OCI-LY7 (cell line): ENCODE data around the gene ATXN7L3. TPM values are rescaled to one million over a fixed set of nuclear protein-coding genes. Genes with fewer than 3 reads are reported as not detected.

Source experiments
- BruUV-seq: library from RNA; stranded (reverse); fragments of 400-500 nt; replicated peaks from 2 replicates; lab custom pipeline; 2021; lab: Mats Ljungman, UMichigan
- CTCF ChIA-PET: fragments of 300-600 bp; sonication (Branson Sonifier 250); formaldehyde crosslinking; loops from one replicate; lab custom pipeline; 2022; ENCODE audit warnings: antibody characterized with exemption; ENCODE audit not compliant: unreplicated experiment; lab: Charles Lee
- POLR2A ChIA-PET: fragments of 300-600 bp; sonication (Branson Sonifier 250); formaldehyde crosslinking; loops from one replicate; lab custom pipeline; 2022; ENCODE audit warnings: antibody characterized with exemption; lab: Charles Lee
- DNase-seq: peaks from one replicate; pipeline ENCODE4 v3.0.0-alpha.2; 2015; ENCODE audit warnings: low spot score
- H2AFZ ChIP-seq: fragments of 200-600 bp; sonication (generic), shearing (Covaris generic); 2 replicates; pipeline ENCODE4 v1.6.1; 2014; ENCODE audit warnings: mild to moderate bottlenecking, antibody characterized with exemption, low read length, moderate library complexity
- H3K27ac ChIP-seq: fragments of 200-600 bp; sonication (generic); 2 replicates; pipeline ENCODE4 v1.5.1; 2014; ENCODE audit warnings: mixed run types, low read depth, mild to moderate bottlenecking, moderate library complexity, low read length, inconsistent platforms; ENCODE audit not compliant: poor library complexity, severe bottlenecking
- H3K36me3 ChIP-seq: fragments of 200-600 bp; sonication (generic); 2 replicates; pipeline ENCODE4 v1.6.1; 2014; ENCODE audit warnings: mild to moderate bottlenecking, antibody characterized with exemption, low read length, moderate library complexity, mixed read lengths; ENCODE audit not compliant: insufficient read depth
- H3K4me1 ChIP-seq: fragments of 200-600 bp; sonication (generic); 2 replicates; pipeline ENCODE4 v1.5.1; 2014; ENCODE audit warnings: mild to moderate bottlenecking, low read length; ENCODE audit not compliant: insufficient read depth, poor library complexity, severe bottlenecking
- H3K4me2 ChIP-seq: fragments of 200-600 bp; sonication (generic); 2 replicates; pipeline ENCODE4 v1.6.1; 2014; ENCODE audit warnings: mild to moderate bottlenecking, low read length
- H3K4me3 ChIP-seq: fragments of 200-600 bp; sonication (generic); 2 replicates; pipeline ENCODE4 v1.5.1; 2014; ENCODE audit warnings: mild to moderate bottlenecking, low read depth, low read length; ENCODE audit not compliant: poor library complexity, severe bottlenecking
- H3K79me2 ChIP-seq: fragments of 200-600 bp; sonication (generic); 2 replicates; pipeline ENCODE4 v1.6.1; 2016; ENCODE audit warnings: low read depth, mild to moderate bottlenecking, low read length, moderate library complexity, mixed read lengths; ENCODE audit not compliant: insufficient read depth
- H3K9me2 ChIP-seq: fragments of 200-600 bp; sonication (generic); 2 replicates; pipeline ENCODE4 v1.6.1; 2016; ENCODE audit warnings: mild to moderate bottlenecking, low read length, mixed read lengths; ENCODE audit not compliant: insufficient read depth
- H3K9me3 ChIP-seq: fragments of 200-600 bp; sonication (generic); 2 replicates; pipeline ENCODE4 v1.6.1; 2014; ENCODE audit warnings: mild to moderate bottlenecking, mixed run types, low read length, mixed read lengths
- H4K20me1 ChIP-seq: fragments of 200-600 bp; sonication (generic); 2 replicates; pipeline ENCODE4 v1.6.1; 2014; ENCODE audit warnings: mild to moderate bottlenecking, antibody characterized with exemption, low read length, moderate library complexity, mixed read lengths; ENCODE audit not compliant: insufficient read depth
- CTCF ChIP-seq: fragments of 200-600 bp; sonication (generic); conservative IDR thresholded peaks from 2 replicates; pipeline ENCODE4 v1.5.1; 2014; ENCODE audit warnings: mild to moderate bottlenecking, antibody characterized with exemption, low read length, moderate library complexity, mixed read lengths
- EZH2phosphoT487 ChIP-seq: fragments of 200-600 bp; sonication (generic); IDR thresholded peaks from 2 replicates; pipeline ENCODE4 v1.6.1; 2018; ENCODE audit warnings: low read depth, borderline replicate concordance, mild to moderate bottlenecking, mixed run types, antibody characterized with exemption, low read length, moderate library complexity, mixed read lengths
- intact Hi-C: fragments of 100-400 bp; cut with micrococcal nuclease; formaldehyde crosslinking; loops from one replicate; pipeline ENCODE4 v1.10.0; 2022; ENCODE audit not compliant: unreplicated experiment
- total RNA-seq, 2 experiments: library from RNA; depleted of rRNA in 1 of 2; stranded (reverse); fragments of >200 nt in 1 of 2; shearing (Covaris generic) in 1 of 2; gene quantifications; 2 replicates each; pipeline ENCODE4 v1.2.3, GENCODE V29; 2014 to 2022

ATXN7L3 gene
- total RNA-seq, 2 experiments from 2014 or later: 57.7 to 106 TPM

DNA sequence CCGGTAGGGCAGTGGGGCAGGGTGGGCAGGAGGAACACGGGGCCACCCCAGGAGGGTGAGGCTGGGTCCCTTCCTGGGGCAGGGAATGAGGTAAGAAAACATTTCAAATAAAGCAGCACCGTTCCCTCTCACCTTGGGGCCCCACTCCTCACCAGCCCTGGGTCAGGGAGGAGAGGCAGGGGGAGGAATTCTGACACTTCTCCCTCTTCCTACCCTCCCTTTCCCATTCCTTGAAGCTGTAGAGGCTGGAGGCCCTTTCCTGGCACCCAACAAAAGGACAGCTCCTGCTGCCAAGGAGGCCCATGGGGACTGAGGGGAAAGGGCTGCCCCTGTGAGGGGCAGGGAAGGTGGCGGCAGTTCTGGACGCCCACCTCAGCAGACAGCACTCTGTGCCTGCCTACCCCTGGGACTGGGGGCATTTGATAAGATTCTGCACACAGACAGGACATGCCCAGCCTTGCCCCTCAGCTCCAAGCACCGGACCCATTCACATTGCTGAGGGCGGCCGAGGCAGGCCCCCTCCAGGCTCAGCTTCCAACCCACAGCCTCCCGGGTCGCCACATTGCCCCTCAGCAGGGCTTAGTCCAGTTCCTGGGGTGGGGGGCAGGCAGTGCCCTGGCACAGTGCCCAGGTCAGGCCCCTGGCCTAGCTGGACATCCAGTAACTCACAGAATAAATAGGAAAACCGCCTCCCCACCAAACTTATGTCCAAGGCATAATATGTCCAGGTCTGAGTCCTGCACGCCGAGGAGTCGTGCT is 6.2 kb downstream of the ATXN7L3 start:
- no peaks in the 10 kb centered on the region for H4K20me1 ChIP-seq
- peaks cover 82% of the 10 kb centered on the region for H3K36me3 ChIP-seq
- no peak for DNase-seq
- ChIA-PET CTCF (no interaction called here), POLR2A (no interaction called here)
- peaks cover 11% of the 10 kb centered on the region for H3K4me1 ChIP-seq
- intact Hi-C loops: no loop called here
- H3K4me2 ChIP-seq: no peak overlapping the region
- H3K9me3 ChIP-seq: no peaks in the 10 kb centered on the region
- no peak overlapping the region for H3K27ac ChIP-seq
- H3K9me2 ChIP-seq: no peaks in the 10 kb centered on the region
- TF ChIP-seq EZH2phosphoT487 (no peak), CTCF (no peak)
- BruUV-seq: no TSS peak
- peaks cover 18% of the 10 kb centered on the region for H3K79me2 ChIP-seq
- H2AFZ ChIP-seq: no peak overlapping the region
- H3K4me3 ChIP-seq: no peak overlapping the region

DNA sequence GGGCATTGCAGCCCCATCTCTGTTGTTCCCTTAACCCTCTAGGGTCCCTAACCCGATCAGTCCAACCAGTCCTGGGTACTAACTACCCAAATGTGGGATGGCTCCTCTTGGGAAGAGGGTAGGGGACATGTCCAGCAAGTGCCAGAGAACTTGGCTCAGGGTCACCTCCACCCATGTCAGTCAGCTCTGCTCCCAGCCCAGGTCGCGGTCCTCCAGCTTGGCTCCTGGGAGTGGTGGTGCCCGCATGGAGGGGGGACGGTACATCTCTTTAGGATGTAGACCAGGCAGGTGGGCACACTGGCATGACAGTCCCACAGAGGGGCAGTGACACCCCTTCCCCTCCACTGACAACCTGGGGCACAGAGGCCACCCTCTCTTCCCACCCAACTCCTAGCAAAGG is 6.9 kb downstream of the ATXN7L3 start:
- Histone ChIP-seq H3K4me1 (peaks cover 10% of the 10 kb centered on the region), H3K4me3 (no peak overlapping the region), H3K79me2 (peaks cover 13% of the 10 kb centered on the region; the same call in 1 of the 2 replicates), H3K9me3 (no peaks in the 10 kb centered on the region), H3K27ac (no peak overlapping the region), H3K36me3 (peaks cover 80% of the 10 kb centered on the region), H3K4me2 (no peak overlapping the region), H2AFZ (no peak overlapping the region), H3K9me2 (no peaks in the 10 kb centered on the region), H4K20me1 (no peaks in the 10 kb centered on the region)
- ChIA-PET POLR2A (no interaction called here), CTCF (no interaction called here)
- no peak for DNase-seq
- BruUV-seq: no TSS peak
- TF ChIP-seq CTCF: no peak
- no peak for TF ChIP-seq EZH2phosphoT487
- intact Hi-C loops: no loop called here

DNA sequence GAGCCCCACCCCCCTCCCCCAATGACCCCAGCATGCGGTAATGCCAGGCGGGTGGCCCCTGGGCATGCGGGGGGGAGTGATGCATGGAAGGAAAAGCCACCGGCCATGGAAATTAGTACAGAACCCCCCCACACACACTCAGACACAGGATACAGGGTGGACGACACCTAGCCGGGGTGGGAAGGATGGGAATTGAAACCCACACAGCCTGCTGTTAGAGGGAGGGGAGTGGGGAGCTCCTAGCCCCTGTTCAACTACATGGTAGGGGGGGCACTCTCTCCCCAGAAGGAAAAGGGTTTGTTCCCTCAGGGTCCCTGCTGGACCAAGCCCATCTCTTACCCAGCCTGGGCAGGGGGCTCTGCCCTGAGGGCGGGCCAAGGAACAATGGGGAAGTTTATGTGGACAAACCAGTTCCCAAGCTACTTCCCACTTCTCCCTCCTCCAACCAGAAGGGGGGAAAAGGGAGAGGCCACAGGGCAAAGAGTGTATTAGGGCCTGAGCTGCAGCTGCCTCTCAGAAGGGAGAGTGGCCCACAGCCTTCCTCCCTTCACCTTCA is 7.7 kb downstream of the ATXN7L3 start:
- Histone ChIP-seq H3K27ac (no peak overlapping the region), H2AFZ (no peak overlapping the region), H3K79me2 (peaks cover 12% of the 10 kb centered on the region; the same call in 1 of the 2 replicates), H4K20me1 (no peaks in the 10 kb centered on the region), H3K4me1 (peaks cover 8% of the 10 kb centered on the region), H3K36me3 (peaks cover 73% of the 10 kb centered on the region), H3K4me2 (no peak overlapping the region), H3K4me3 (no peak overlapping the region), H3K9me2 (no peaks in the 10 kb centered on the region), H3K9me3 (no peaks in the 10 kb centered on the region)
- intact Hi-C loops: no loop called here
- TF ChIP-seq CTCF (no peak), EZH2phosphoT487 (no peak)
- no peak for DNase-seq
- ChIA-PET POLR2A (no interaction called here), CTCF (no interaction called here)
- BruUV-seq: no TSS peak
